ENCODE data around the gene FLYWCH2.

FLYWCH2 gene

GRCh38 chr16:2856061-2856670 lies 26.8 kb upstream of the FLYWCH2 start:
- Histone ChIP-seq H3K27me3 (ENCODE audit: insufficient read depth, low read depth, severe bottlenecking) (no peaks in the 10 kb centered on the region), H3K36me3 (no peaks in the 10 kb centered on the region), H3K4me3 (ENCODE audit: low read depth, low read length) (no peak overlapping the region), H3K9me3 (ENCODE audit: severe bottlenecking) (peaks cover 10% of the 10 kb centered on the region), H3K27ac (no peak overlapping the region)
- no peak for TF ChIP-seq CTCF (IDR thresholded peaks at IDR 0.05; ENCODE audit: low read depth, low read length)
- no peak for DNase-seq

- no peak for TF ChIP-seq CTCF (IDR thresholded peaks at IDR 0.05; ENCODE audit: low read depth, low read length)
- no peak for DNase-seq
- no peaks in the 10 kb centered on the region for H3K27me3 ChIP-seq (ENCODE audit: insufficient read depth, low read depth, severe bottlenecking)
- H3K27ac ChIP-seq, result no peak overlapping the region
- H3K36me3 ChIP-seq, result no peaks in the 10 kb centered on the region
- no peak overlapping the region for H3K4me3 ChIP-seq (ENCODE audit: low read depth, low read length)
- peaks cover 10% of the 10 kb centered on the region for H3K9me3 ChIP-seq (ENCODE audit: severe bottlenecking)
Observed at GRCh38 chr16:2856686-2857450, 26.1 kb upstream of the FLYWCH2 start.

GRCh38 chr16:2857451-2858244 lies 25.4 kb upstream of the FLYWCH2 start, which contains the start of gene PRSS22:
PRSS22 (minus strand) TSS chr16:2858170; CDS start chr16:2858104, 66 bp downstream.
- no peak for DNase-seq
- Histone ChIP-seq H3K4me3 (ENCODE audit: low read depth, low read length) (no peak within 1 kb of the TSS), H3K27me3 (ENCODE audit: insufficient read depth, low read depth, severe bottlenecking) (no peaks in the 10 kb centered on the region), H3K9me3 (ENCODE audit: severe bottlenecking) (peaks cover 10% of the 10 kb centered on the region), H3K36me3 (no peaks in the 10 kb centered on the region), H3K27ac (no peak within 1 kb of the TSS)
- TF ChIP-seq CTCF (IDR thresholded peaks at IDR 0.05; ENCODE audit: low read depth, low read length), result no peak

- no peaks in the 10 kb centered on the region for H3K36me3 ChIP-seq
- H3K27me3 ChIP-seq (ENCODE audit: insufficient read depth, low read depth, severe bottlenecking), result no peaks in the 10 kb centered on the region
- H3K9me3 ChIP-seq (ENCODE audit: severe bottlenecking), result peaks cover 8% of the 10 kb centered on the region
- no peak overlapping the region for H3K27ac ChIP-seq
- H3K4me3 ChIP-seq (ENCODE audit: low read depth, low read length), result no peak overlapping the region
- no peak for DNase-seq
- TF ChIP-seq CTCF (IDR thresholded peaks at IDR 0.05; ENCODE audit: low read depth, low read length), result no peak
Observed at GRCh38 chr16:2858245-2859025, 24.6 kb upstream of the FLYWCH2 start.

- peaks cover 2% of the 10 kb centered on the region for H3K9me3 ChIP-seq (ENCODE audit: severe bottlenecking)
- no peaks in the 10 kb centered on the region for H3K36me3 ChIP-seq
- H3K27me3 ChIP-seq (ENCODE audit: insufficient read depth, low read depth, severe bottlenecking), result no peaks in the 10 kb centered on the region
- no peak overlapping the region for H3K27ac ChIP-seq
- DNase-seq, result no peak
- H3K4me3 ChIP-seq (ENCODE audit: low read depth, low read length), result no peak overlapping the region
- TF ChIP-seq CTCF (IDR thresholded peaks at IDR 0.05; ENCODE audit: low read depth, low read length), result no peak
Observed at GRCh38 chr16:2859686-2860265, 23.2 kb upstream of the FLYWCH2 start.

Data from WERI-Rb-1 (cell line).